ENCODE results near the gene CAB39. TPM values are rescaled to one million over a fixed set of nuclear protein-coding genes. Genes with fewer than 3 reads are reported as not detected.

CAB39 gene
- total RNA-seq, 1 donor, result 81.0 TPM

DNA sequence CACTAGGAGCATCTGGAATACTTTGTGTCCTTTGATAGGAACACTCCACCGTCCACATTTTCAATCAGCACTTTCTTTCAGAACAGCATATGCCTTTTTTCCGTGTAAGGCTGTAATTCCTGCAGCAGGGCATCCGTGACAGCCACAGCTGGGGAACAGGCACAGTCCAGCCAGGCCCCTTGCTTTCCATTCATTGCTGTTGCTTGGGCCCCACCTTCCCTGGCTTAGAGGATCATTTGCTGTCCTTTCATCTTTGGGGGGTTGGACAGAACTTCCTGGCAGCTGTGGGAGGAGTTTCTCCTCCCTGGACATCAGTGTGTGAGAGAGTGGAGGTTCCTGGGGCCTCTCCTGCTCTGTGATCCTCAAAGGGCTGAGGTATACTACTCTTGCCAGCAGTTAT is 102.4 kb downstream of the CAB39 start:
- H3K27me3 ChIP-seq (ENCODE audit: insufficient read depth, low read length), result no peaks in the 10 kb centered on the region
- H3K4me3 ChIP-seq (ENCODE audit: low read length), result no peak overlapping the region
- no peaks in the 10 kb centered on the region for H3K4me1 ChIP-seq (ENCODE audit: insufficient read depth, low read length)
- no peaks in the 10 kb centered on the region for H3K9me3 ChIP-seq (ENCODE audit: low read depth, low read length)

DNA sequence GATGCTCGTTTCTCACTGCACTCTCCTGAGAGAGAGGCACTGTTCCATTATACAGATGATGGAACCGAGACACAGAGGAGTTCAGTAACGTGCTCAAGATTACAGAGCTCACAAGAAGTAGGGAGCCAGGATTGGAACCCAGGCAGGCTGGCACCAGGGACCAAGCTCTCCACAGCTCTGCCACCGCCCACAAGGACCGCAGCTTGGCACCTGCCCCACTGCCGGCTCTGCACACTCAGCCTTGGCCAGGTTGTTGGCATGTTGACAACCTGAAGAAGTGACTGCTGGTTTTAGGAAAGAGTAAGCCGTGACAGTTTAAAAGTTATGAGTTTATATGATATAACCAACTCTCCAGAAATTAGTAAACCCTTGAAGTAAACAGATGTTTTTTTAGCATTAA is 104.1 kb downstream of the CAB39 start:
- Histone ChIP-seq H3K4me1 (ENCODE audit: insufficient read depth, low read length) (no peaks in the 10 kb centered on the region), H3K4me3 (ENCODE audit: low read length) (no peak overlapping the region)

DNA sequence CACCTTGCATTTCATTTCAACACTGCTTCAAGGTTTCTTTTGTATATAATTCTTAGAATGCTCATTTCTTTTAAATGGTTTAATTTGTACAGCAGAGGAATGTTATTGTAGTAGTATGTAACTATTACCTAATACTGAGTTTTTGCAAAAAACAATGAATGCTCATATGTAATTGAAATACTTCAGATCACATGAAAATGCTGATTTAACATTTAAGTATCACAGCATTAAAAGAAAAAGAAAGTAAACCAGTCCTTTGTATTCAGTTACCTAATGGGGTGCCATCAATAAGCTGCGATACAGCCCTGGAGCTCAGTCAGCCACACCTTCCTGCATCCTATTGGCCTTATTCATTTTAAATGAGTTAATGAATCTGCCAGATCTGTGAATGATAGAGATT is 106.8 kb downstream of the CAB39 start:
- H3K27me3 ChIP-seq (ENCODE audit: insufficient read depth, low read length), result no peaks in the 10 kb centered on the region
- H3K4me1 ChIP-seq (ENCODE audit: insufficient read depth, low read length), result peaks cover 4% of the 10 kb centered on the region
- no peaks in the 10 kb centered on the region for H3K9me3 ChIP-seq (ENCODE audit: low read depth, low read length)

More for the DNA sequence above, 104.1 kb downstream of the CAB39 start:
- Histone ChIP-seq H3K27me3 (ENCODE audit: insufficient read depth, low read length) (no peaks in the 10 kb centered on the region), H3K9me3 (ENCODE audit: low read depth, low read length) (no peaks in the 10 kb centered on the region)

DNA sequence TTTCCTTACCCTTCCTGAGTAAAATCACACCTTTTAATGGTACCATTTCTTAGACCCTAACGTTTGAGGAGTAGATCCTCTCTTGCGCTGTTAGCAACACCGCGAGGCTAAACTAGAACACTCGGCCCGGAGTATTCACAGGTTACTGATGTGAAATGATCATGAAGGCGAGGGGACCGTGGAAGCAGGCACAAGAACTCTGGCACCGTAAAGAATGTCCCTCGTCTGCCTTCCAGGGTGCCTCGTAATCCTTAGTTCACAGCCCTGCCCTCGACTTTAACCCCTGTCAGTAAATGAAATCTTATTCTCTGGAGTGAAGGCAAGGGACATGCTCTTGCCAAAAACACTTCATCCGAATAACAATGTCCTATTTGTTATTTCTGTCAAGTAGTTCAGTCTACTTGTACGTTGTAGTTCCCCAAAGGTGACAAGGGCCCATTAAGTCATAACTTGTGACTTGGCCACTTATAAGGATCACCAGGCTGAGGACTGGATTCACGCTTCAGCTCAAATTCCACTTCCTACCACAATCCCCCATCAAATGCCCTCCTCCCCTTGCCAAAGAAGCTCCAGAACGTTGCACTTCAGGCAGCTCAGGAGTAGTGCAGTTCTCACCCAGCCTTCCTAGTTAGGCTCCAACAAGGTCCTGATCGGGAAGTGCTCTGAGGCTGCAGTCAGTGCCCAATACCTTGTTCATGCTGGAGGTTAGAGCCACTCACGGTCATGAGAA is 108.8 kb downstream of the CAB39 start:
- Histone ChIP-seq H3K4me3 (ENCODE audit: low read length) (no peak overlapping the region), H3K9me3 (ENCODE audit: low read depth, low read length) (no peaks in the 10 kb centered on the region), H3K27me3 (ENCODE audit: insufficient read depth, low read length) (peaks cover 8% of the 10 kb centered on the region), H3K4me1 (ENCODE audit: insufficient read depth, low read length) (peaks cover 7% of the 10 kb centered on the region)

More for the DNA sequence above, 106.8 kb downstream of the CAB39 start:
- H3K4me3 ChIP-seq (ENCODE audit: low read length), result no peak overlapping the region

DNA sequence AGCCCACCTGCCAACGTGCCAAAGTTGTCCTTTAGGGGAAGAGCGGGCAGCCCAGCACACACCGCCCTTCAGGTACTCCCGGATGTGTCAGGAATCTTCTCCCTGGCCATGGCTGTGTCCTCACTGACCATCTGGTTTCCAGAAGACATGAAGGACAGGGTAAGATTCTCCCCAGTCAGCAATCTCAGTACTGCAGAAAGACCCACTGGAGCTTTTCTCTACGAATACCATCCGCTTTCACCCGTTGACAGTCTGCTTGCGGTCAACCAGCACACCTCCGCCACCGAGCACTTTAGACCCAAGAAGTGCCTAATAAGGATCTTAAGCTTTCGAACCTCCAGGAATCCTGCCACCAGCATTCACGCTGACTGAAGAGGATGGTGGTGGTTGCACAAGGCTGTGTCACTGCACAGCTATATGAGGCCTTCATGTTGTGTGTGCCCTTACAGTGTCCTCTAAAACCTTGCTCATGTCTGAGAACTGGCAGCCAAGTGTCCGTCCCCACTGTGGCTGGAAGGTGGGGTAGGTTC is 109.4 kb downstream of the CAB39 start:
- no peaks in the 10 kb centered on the region for H3K9me3 ChIP-seq (ENCODE audit: low read depth, low read length)
- H3K4me3 ChIP-seq (ENCODE audit: low read length), result no peak overlapping the region
- H3K4me1 ChIP-seq (ENCODE audit: insufficient read depth, low read length), result peaks cover 7% of the 10 kb centered on the region
- peaks cover 12% of the 10 kb centered on the region for H3K27me3 ChIP-seq (ENCODE audit: insufficient read depth, low read length)

DNA sequence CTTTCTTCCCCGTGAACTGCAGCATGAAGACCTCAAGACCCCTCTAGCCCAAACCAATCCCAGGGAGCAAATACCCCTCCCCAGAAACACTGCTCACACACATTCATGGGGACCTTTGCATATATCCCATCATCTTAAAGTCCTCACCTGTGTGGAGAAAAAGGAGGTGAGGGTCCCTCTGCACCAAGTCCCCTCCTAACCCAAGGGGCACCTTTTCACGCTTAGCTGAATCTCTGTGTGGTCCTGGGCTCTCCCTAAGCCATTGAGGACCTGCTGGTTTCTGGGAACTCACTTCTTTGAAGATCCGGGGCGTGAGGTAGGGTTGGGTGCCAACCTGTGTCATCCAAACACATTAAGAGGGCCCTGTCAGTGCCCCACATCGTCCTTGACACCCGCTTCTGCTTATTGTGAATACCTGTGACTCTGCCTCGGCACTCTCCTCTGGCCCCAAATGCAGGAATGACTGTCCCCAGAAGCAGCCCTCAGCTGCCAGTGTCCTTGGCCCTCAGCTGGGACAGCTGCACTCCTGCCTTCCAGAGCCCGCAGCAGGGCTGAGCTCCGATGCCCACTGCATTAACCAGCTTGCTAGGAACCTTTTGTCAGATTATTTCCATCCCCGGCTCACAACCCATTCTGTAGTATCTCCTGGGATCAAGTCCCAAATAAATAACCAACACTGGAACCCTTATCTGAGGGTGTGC is 110.8 kb downstream of the CAB39 start:
- peaks cover 20% of the 10 kb centered on the region for H3K27me3 ChIP-seq (ENCODE audit: insufficient read depth, low read length)
- H3K4me3 ChIP-seq (ENCODE audit: low read length), result no peak overlapping the region
- no peaks in the 10 kb centered on the region for H3K9me3 ChIP-seq (ENCODE audit: low read depth, low read length)
- H3K4me1 ChIP-seq (ENCODE audit: insufficient read depth, low read length), result peaks cover 16% of the 10 kb centered on the region

DNA sequence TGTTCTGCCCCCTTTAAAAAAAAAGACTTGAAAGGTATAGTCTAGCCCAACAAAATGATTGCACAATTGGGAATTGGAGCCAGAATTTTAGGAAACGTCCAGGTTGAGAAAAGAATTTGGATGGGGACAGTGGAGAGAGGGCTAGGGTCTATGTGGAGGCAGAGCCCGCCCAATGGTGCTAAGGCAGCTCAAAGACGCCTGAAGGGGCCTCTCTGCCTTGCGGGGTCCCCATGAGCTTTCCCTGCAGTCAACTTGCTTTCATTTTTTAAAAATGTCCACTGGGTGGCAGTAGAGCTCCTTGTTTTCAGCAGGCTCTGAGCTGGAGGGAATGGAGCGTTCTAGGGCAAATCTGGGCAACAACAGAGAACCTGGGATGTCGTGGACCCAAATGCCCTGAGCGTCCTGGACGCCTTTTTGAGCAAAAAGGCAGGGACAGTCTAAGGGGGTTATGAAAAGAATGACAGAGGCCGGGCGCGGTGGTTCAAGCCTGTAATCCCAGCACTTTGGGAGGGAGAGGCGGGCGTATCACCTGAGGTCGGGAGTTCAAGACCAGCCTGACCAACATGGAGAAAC is 111.8 kb downstream of the CAB39 start:
- H3K4me3 ChIP-seq (ENCODE audit: low read length), result no peak overlapping the region
- peaks cover 17% of the 10 kb centered on the region for H3K4me1 ChIP-seq (ENCODE audit: insufficient read depth, low read length)
- H3K9me3 ChIP-seq (ENCODE audit: low read depth, low read length), result no peaks in the 10 kb centered on the region
- H3K27me3 ChIP-seq (ENCODE audit: insufficient read depth, low read length), result peaks cover 20% of the 10 kb centered on the region

DNA sequence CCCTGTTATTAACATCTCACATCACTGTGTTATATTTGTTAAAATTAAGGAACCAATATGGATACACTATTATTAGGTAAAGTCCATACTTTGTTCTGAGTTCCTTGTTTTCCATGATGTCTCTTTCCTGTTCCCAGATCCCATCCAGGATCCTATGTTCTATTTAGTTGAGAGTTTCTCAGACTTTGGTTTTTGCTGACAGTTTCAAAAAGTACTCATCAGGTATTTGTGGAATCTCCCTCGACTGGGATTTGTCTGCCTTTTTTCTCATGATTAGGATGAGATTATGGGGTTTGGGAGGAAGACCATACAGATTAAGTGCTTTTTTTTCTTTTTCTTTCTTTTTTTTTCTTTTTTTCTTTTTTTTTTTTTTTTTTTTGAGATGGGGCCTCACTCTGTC is 112.7 kb downstream of the CAB39 start:
- Histone ChIP-seq H3K27me3 (ENCODE audit: insufficient read depth, low read length) (peaks cover 20% of the 10 kb centered on the region), H3K4me3 (ENCODE audit: low read length) (no peak overlapping the region), H3K9me3 (ENCODE audit: low read depth, low read length) (no peaks in the 10 kb centered on the region), H3K4me1 (ENCODE audit: insufficient read depth, low read length) (peaks cover 17% of the 10 kb centered on the region)

DNA sequence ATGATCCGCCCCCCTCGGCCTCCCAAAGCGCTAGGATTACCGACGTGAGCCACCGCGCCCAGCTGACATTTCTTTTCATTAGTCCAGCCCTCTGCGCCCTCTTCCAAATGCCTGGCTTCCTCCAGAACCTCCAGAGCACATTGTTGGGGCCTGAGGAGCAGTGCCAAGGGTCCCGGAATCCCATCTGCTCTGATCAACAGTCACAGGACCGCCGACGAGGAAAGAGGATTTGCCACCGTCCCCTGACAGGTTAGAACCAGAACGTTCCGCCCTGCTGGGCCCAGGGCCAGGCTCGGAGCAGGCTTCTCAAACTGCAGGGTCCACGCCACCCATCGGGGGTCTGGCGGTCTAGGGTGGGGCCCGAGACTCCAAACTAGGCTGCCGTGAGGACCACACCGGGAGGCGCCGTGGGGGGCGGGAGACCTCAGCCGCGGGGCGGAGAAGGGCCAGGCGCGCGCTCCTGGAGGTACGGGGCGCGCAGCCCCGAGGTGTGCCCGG is 115.2 kb downstream of the CAB39 start:
- Histone ChIP-seq H3K9me3 (ENCODE audit: low read depth, low read length) (no peaks in the 10 kb centered on the region), H3K4me1 (ENCODE audit: insufficient read depth, low read length) (peaks cover 17% of the 10 kb centered on the region), H3K4me3 (ENCODE audit: low read length) (no peak overlapping the region), H3K27me3 (ENCODE audit: insufficient read depth, low read length) (peaks cover 20% of the 10 kb centered on the region)

DNA sequence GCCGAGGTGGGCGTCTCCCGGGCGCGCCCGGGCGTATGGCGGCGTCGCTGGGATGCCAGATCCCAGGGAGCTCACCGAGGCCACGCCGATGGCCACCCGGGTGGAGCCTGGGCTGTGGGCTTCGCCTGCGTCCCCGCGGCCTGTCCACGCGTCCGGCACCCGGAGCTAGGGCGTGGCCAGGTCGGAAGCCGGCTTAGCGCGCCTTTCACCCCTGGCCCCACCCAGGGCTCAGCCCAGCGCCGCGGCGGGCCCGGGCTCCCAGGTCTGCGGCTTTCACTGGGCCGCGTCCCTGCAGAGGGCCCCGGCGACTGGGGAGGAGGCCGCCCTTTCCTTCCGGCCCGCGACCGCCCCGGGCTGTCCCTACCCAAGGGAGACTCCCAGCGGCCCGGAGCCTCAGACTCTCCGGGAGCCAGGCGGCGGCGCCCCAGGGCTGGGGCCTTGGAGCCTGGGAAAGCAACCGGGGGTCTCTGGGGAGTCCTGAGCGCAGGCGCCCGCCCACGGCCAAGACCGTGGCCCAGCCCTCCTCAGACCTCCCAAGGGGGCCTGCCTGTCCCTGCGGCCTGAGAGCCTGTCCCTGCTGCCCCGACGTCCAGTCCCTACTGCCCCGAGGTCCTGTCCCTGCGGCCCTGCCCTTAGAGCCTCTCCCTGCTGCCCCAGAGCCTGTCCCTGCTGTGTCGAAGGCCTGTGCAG is 115.8 kb downstream of the CAB39 start:
- Histone ChIP-seq H3K4me3 (ENCODE audit: low read length) (no peak overlapping the region), H3K4me1 (ENCODE audit: insufficient read depth, low read length) (peaks cover 17% of the 10 kb centered on the region), H3K9me3 (ENCODE audit: low read depth, low read length) (no peaks in the 10 kb centered on the region), H3K27me3 (ENCODE audit: insufficient read depth, low read length) (peaks cover 20% of the 10 kb centered on the region)

DNA sequence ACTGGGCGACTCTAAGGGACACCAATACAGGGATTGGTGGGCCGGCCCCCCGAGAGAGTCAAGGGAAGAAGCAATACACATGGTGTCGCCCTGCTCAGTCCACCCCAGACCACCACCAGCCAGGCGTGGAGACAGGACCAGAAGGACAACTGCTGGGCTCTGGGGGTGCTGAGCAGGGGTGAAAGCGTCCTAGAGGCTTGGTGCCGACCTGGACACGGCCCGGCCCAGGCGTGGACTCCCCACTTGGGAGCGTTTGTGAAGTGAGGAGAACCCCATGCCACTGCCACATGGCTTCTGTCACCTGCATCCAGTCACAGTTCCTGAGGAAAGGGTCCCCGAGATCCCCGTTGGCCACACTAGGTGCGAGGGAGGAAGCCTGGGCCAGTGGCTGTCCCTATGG is 116.7 kb downstream of the CAB39 start:
- Histone ChIP-seq H3K4me1 (ENCODE audit: insufficient read depth, low read length) (peaks cover 14% of the 10 kb centered on the region), H3K9me3 (ENCODE audit: low read depth, low read length) (no peaks in the 10 kb centered on the region), H3K27me3 (ENCODE audit: insufficient read depth, low read length) (peaks cover 20% of the 10 kb centered on the region), H3K4me3 (ENCODE audit: low read length) (no peak overlapping the region)

DNA sequence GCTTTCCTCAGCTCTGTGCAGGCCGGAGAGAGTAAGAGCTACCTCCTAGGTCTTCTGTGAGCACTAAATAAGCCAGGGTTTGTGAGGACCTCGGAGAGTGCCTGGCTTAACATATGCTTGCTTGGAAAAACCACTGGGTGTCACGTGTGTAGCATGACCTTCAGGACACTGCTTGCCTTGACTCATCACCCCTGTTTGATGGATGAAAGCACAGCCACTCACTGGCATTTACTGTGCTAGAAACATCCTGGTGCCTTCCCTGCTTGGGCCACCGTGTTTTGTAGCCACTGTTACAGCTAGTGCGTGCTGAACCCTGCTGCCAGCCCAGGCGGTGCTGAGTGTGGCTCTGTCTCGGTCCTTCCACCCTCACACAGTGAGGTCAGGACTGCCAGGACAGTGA is 117.3 kb downstream of the CAB39 start:
- Histone ChIP-seq H3K4me3 (ENCODE audit: low read length) (no peak overlapping the region), H3K9me3 (ENCODE audit: low read depth, low read length) (no peaks in the 10 kb centered on the region), H3K27me3 (ENCODE audit: insufficient read depth, low read length) (peaks cover 20% of the 10 kb centered on the region), H3K4me1 (ENCODE audit: insufficient read depth, low read length) (peaks cover 10% of the 10 kb centered on the region)

DNA sequence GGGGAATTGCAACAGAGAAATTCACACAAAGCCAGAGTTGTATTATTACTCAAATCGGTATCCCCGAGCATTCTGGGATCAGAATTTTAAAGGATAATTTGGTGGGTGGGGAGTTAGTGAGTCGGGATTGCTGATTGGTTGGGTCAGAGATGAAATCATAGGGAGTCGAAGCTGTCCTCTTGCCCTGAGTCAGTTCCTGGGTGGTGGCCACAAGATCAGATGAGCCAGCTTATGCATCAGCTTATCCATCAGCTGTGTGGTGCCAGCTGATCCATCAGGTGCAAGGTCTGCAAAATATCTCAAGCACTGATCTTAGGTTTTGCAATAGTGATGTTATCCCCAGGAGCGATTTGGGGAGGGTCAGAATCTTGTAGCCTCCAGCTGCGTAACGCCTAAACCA is 117.8 kb downstream of the CAB39 start:
- H3K4me3 ChIP-seq (ENCODE audit: low read length), result no peak overlapping the region
- H3K4me1 ChIP-seq (ENCODE audit: insufficient read depth, low read length), result peaks cover 10% of the 10 kb centered on the region
- peaks cover 20% of the 10 kb centered on the region for H3K27me3 ChIP-seq (ENCODE audit: insufficient read depth, low read length)
- no peaks in the 10 kb centered on the region for H3K9me3 ChIP-seq (ENCODE audit: low read depth, low read length)

DNA sequence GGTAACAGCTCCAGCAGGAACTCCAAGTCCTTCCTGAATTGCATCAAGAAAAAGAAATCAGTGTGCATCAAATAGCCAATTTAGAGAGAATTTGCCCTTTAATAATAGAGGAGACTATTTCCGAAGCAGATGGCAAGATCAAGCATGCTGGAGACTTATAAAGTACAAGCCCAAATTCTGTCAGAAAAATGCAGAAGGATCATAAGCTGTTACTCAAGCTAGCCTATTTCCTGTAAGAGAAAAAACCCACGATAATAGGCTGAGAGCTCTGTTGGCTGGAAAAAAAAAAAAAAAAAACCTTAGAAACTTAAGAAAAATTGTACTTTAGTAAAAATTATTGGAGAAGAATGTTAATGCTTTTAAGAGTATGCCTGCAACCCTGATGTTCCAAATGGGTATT is 127.7 kb downstream of the CAB39 start:
- no peak overlapping the region for H3K4me3 ChIP-seq (ENCODE audit: low read length)
- H3K4me1 ChIP-seq (ENCODE audit: insufficient read depth, low read length), result peaks cover 4% of the 10 kb centered on the region
- H3K27me3 ChIP-seq (ENCODE audit: insufficient read depth, low read length), result no peaks in the 10 kb centered on the region
- no peaks in the 10 kb centered on the region for H3K9me3 ChIP-seq (ENCODE audit: low read depth, low read length)

DNA sequence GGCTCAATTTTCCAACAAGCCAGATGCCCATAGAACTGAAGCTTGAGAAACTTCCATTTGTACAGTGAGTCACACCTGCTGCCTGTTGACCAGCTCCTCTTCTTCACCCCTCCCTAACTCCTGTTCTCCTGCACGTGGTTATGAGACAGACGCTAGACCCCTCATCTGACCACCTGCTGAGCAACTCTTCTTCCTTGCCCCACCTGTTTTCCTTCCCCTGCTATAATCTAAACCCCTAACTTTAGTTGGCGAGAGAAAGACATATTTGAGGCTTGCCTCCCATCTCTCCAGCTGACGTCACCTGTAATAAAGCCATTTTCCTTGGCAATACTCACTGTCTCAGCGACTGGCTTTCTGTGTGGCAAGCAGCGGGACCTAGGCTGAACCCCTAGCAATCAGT is 129.8 kb downstream of the CAB39 start:
- peaks cover 2% of the 10 kb centered on the region for H3K27me3 ChIP-seq (ENCODE audit: insufficient read depth, low read length)
- no peak overlapping the region for H3K4me3 ChIP-seq (ENCODE audit: low read length)
- no peaks in the 10 kb centered on the region for H3K9me3 ChIP-seq (ENCODE audit: low read depth, low read length)
- peaks cover 4% of the 10 kb centered on the region for H3K4me1 ChIP-seq (ENCODE audit: insufficient read depth, low read length)
